Measurements from ENCODE around the gene PITRM1.
A peak's percentile ranks its signal among the peaks of the same experiment; 100 is the strongest.

PITRM1 gene

GRCh38 chr10:3143366-3143765, 29.2 kb downstream of the PITRM1 start:
- no peak overlapping the region for H3K4me3 ChIP-seq (ENCODE audit: low read depth, low read length)
- no peak for DNase-seq (ENCODE audit: low read depth, low spot score)
- in situ Hi-C loops (cut with HindIII; ENCODE audit: low sequenced_read_pairs) = no loop called here
- TF ChIP-seq CTCF (IDR thresholded peaks at IDR 0.05; ENCODE audit: low read depth, low read length) = no peak

GRCh38 chr10:3142146-3142875, 30.3 kb downstream of the PITRM1 start:
- DNase-seq (ENCODE audit: low read depth, low spot score) = no peak
- no peak for TF ChIP-seq CTCF (IDR thresholded peaks at IDR 0.05; ENCODE audit: low read depth, low read length)
- in situ Hi-C loops (cut with HindIII; ENCODE audit: low sequenced_read_pairs) = no loop called here
- H3K4me3 ChIP-seq (ENCODE audit: low read depth, low read length) = no peak overlapping the region

- TF ChIP-seq CTCF (IDR thresholded peaks at IDR 0.05; ENCODE audit: low read depth, low read length) = no peak
- DNase-seq (ENCODE audit: low read depth, low spot score) = peak; percentile 71
- in situ Hi-C loops (cut with HindIII; ENCODE audit: low sequenced_read_pairs) = no loop called here
- no peak overlapping the region for H3K4me3 ChIP-seq (ENCODE audit: low read depth, low read length)
These were observed 31.1 kb downstream of the PITRM1 start for GRCh38 chr10:3141351-3142005.

DNA sequence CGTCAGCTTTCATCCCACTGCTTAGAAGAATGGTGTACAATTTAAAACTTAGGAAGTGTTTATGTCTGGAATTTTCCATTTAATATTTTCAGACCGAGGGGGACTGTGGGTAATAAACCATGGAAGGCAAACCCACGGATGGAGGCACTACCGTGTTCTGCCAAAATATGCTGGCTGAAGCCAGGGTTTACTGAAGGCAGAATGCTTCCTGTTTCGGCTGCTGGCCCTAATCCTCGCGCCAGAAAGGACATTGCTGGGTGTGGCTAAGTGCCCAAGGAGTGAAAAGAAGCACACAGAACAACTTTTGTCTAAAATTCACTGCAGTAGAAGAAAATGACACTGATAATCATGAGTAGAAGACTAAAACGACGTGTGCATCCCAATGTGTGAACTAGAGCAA, 32.3 kb downstream of the PITRM1 start:
- H3K4me3 ChIP-seq (ENCODE audit: low read depth, low read length) = no peak overlapping the region
- no peak for TF ChIP-seq CTCF (IDR thresholded peaks at IDR 0.05; ENCODE audit: low read depth, low read length)
- no peak for DNase-seq (ENCODE audit: low read depth, low spot score)
- in situ Hi-C loops (cut with HindIII; ENCODE audit: low sequenced_read_pairs) = no loop called here

DNA sequence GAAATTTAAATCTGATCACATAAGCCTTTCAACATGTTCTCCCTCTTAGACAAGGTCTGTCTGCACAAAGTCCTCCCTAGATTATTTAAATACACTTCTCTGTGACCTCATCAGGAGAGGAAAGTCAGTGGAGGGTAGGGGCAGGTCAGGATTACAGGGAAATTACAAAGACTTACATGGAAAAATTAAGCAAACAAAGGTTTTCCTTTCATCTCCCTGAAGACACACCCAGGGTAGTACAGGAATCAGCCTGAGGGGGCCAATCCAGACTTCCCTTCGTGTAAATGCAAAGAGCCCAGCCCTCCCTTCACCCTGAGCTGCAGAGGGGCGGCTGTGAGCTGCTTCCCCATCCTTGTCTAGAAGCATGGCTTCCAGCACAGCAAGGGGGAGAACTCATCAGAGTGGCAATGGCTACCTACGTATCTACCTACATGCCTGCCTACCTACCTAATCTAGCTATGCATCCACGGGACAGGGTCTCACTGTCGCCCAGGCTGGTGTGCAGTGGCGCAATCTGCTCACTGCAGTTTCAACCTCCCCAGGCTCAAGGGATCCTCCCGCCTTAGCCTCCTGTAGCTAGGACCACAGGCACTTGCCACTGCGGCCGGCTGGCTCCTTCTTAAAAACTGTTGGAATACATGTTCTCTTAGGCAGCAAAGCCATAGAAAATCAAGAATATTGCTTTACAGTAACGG, 33.2 kb downstream of the PITRM1 start:
- no peak overlapping the region for H3K4me3 ChIP-seq (ENCODE audit: low read depth, low read length)
- in situ Hi-C loops (cut with HindIII; ENCODE audit: low sequenced_read_pairs) = no loop called here
- no peak for TF ChIP-seq CTCF (IDR thresholded peaks at IDR 0.05; ENCODE audit: low read depth, low read length)
- no peak for DNase-seq (ENCODE audit: low read depth, low spot score)

GRCh38 chr10:3137958-3138726, 34.4 kb downstream of the PITRM1 start:
- no peak for TF ChIP-seq CTCF (IDR thresholded peaks at IDR 0.05; ENCODE audit: low read depth, low read length)
- DNase-seq (ENCODE audit: low read depth, low spot score) = no peak
- no peak overlapping the region for H3K4me3 ChIP-seq (ENCODE audit: low read depth, low read length)
- in situ Hi-C loops (cut with HindIII; ENCODE audit: low sequenced_read_pairs) = no loop called here
